Stimulated activated CD8-positive, alpha-beta memory T cell treated with anti-CD3 and anti-CD28 coated beads, Interleukin-15, amount 100 ng/mL, for 24 hours (primary cell): ENCODE data around the gene P3H2.
"Not testable (repeated sequence)": the region's sequence is repeated elsewhere in the genome, so short reads cannot be mapped to it uniquely, and the experiment has no call there.

Experiments used
- DNase-seq: peaks from one replicate; pipeline ENCODE4 v3.0.0-alpha.2; 2020; ENCODE audit warnings: low read depth

P3H2 gene

DNA sequence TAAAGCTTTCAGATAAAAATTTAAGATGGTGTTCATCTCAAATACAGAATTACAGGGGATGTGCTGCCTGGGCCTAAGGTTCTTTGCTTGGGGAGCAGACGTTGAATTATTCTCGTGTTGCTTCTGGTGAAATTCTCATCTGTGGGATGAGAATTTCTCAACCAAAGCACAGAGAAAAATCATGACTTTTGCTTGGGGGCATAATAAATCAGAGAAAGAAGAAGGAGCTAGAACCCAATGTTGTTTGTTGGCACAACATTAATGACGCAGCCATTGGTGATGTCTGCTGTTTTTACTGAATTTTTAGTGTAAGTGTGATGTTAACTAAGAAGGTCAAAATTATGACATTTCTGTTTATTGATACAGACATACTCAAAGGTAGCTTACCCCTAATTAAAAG, 35.7 kb downstream of the P3H2 start:
- no peak for DNase-seq

DNA sequence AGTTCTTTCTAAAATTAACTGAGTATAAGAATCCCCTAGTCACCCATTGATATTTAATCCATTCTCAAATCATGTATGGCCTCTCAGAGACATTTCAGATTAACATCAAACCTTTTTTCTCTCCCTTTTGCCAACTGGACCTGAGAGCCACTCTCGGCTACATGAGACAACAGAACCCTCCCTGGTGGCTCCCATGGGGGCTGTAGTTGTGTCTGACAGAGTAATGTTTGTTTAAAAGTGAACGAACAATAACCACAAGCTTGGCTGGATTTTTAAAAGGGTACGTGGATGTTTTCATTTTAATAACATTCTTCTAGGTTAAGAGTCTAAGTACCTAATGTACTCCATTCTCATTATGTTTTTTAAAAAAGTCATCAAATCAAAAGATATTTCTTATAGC, 37.1 kb downstream of the P3H2 start:
- no peak for DNase-seq

DNA sequence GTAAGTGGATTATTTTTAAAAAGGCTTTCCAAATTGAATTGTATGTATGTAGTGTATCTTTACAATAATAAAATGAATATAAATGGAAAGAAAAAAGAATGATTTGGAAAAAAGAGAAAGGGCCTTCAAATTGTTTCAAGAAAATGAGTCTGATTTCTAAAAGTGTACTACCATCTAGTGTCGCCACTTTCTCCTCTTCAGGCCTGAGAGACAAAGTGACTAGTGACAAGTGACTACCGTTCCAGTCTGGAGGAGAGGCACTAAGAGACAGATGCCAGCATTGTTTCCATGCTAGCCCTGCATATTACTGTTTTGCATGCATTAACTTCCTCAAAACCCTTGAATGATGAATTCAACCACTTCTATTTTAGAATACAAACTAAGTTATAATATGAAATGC, 39.3 kb downstream of the P3H2 start:
- no peak for DNase-seq

DNA sequence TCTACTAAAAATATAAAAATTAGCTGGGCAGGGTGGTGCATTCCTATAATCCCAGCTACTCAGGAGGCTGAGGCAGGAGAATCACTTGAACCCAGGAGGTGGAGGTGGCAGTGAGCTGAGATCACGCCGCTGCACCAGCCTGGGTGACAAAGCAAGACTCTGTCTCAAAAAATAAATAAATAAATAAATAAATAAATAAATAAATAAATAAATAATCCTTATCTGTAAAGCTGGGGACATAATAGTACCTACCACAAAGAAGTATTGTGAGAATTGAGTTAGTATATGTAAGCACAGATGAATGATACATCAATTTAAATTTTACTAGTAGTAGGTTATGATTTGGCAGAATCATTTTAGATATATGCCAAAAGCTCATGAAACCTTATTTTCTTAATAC, 41.5 kb downstream of the P3H2 start:
- not testable (repeated sequence) for DNase-seq

DNA sequence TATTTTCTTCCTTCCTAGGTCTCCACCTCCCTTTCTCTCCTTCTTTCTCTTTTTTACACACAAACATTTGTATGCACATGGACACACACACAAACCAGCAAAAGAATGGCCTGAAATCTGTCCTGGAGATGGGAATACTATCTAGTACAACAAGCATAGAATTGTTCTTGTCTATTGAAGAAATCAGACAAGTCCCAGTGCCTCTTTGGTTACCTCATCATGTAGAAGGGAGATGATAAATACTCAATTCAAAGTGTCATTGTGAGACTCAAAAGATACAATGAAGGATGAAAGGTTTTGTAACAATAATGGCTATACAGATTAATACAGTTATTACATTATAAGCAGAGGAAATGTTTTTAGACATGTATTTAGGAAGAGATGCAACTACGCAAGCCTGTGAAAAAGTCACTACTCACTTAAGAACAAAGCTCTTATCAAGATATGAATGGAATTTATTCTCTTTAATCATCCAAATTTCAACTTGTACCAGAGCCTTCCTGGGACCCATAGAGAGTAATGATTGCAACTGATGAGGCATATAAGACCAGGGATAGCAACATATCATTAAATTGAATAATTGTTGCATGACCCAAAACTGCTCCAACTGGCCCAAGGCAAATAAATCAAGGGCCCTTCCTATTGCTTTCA, 43.2 kb downstream of the P3H2 start:
- no peak for DNase-seq

DNA sequence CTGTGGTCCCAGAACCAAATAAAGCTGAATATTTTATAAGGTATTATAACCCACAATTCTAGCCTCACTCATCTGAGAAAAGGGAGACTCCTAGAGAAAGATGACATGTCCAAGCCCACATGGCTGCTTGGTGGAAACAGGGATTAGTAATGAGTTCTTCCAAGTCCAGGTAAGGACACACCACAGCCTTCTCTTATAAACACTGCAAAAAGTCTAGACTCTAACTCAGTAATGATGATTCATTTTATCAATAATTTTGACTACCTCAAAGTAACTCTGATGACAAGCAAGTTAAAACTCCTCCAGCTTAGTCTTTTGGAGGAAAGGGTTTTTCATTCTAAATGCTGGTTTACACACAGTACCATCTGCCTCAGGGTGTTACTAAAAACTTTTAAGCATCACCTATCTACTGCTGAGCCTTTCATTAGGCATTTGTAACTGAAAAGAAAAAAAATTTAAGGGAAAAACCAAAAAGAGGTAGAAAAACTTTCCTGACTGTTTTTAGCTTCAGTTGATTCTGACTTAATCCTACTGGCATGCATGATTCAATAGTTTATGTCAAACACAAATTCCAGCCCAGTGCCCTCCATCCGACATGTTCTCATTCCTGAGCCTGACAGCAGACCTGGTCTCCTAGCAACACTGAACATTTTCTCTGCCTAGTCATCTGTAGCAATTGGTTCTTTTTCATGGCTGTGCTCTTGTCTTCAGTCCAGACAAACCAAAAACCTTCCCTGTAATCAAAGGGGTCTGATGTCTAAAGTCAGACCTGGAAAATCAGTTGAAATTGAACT, 43.9 kb downstream of the P3H2 start:
- DNase-seq = no peak

DNA sequence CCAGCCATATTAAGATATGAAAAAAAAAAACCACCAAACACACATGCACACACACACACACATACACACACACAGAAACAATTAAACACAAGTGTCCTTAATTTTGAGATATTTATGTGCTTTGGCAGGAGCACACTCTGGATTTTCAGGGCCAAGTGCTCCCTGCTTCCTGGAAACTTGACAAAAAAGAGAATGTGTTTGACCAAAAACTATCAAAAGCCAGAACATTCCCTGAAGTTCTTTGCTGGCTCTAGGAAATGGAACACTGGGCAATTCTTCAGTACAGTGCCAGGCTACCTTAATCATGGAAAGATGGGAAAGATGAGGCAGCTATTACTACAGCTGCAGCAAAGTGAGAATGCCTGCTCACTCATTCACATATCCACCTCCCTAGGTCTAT, 44.6 kb downstream of the P3H2 start:
- DNase-seq = no peak

DNA sequence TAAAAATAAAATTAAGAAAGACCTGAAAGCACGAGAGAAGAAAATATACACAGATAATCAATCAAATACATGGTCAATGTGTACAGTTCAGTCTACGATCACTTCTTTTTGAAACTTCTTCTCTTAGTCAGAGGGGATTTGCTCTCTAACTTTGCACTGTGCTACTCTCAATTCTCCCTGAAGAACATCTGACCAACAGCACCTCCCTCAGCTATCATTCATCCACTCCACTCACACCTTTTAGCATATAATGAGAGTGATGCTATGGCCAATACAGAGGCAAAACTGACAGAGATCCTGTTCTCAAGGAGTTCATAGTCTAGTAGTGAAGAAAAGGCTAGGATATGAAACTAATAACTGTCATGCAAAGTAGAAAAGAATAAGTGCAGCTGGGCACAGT, 45.9 kb downstream of the P3H2 start:
- no peak for DNase-seq

DNA sequence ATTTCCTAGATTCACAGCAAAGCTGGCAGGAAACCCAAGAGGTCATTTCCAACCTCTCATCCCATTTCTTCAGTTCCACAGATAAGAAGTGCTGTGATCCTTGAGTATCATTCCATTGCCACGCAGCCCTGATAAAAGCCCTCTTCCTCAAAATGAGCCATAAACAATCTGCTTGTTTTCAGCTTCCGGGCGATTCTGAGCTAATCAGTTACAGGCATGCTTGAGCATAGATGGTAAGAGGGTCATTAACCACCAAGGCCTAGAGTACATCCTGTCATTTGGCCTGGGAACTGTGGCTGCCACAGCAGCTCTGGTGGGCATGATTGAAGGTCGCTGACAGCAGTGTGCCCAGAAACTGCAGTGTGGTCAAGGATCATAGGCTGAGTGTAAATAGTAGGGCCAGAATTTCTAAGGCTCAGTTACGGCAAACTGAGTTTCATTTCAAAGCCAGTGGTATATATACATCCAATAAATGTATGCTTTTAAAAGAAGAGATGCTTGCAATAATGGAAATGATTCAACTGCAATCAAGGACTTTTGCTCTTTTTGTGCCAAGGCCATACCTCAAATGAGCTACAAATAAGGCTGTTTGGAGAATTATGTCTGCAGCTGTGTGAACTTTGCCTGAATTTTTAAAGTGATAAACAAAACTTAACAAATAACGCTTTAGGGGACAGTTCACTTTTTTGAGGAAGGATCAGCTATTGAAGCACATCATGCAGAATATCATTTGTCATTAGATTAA, 47.3 kb downstream of the P3H2 start:
- DNase-seq = no peak

DNA sequence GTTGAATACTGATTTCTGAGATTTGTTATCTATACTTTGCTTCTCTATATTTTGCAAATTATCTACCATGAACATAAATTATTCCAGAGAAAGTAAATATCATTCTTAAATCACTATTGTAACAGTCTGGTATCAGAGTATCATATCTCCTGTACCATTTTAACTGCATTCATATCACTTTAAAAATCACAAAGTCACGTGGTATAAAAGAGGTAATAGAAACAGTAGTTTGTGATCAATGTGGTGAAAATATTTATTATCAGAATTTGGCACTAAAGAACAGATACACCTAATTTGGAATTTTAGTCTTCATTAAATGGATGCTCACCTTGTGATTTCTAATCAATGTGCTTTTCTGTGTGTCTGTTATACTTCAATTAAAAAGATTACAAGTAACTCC, 47.8 kb downstream of the P3H2 start:
- no peak for DNase-seq

DNA sequence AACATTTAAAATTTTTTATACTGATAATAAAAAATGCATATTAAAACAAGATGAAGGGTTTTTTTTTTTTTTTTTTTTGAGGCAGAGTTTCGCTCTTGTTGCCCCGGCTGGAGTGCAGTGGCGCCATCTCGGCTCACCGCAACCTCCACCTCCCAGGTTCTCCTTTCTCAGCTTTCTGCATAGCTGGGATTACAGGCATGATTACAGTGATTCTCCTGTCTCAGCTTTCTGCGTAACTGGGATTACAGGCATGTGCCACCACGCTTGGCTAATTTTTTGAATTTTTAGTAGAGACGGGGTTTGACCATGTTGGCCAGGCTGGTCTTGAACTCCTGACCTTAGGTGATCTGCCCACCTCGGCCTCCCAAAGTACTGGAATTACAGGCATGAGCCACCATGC, 48.8 kb downstream of the P3H2 start:
- not testable (repeated sequence) for DNase-seq

DNA sequence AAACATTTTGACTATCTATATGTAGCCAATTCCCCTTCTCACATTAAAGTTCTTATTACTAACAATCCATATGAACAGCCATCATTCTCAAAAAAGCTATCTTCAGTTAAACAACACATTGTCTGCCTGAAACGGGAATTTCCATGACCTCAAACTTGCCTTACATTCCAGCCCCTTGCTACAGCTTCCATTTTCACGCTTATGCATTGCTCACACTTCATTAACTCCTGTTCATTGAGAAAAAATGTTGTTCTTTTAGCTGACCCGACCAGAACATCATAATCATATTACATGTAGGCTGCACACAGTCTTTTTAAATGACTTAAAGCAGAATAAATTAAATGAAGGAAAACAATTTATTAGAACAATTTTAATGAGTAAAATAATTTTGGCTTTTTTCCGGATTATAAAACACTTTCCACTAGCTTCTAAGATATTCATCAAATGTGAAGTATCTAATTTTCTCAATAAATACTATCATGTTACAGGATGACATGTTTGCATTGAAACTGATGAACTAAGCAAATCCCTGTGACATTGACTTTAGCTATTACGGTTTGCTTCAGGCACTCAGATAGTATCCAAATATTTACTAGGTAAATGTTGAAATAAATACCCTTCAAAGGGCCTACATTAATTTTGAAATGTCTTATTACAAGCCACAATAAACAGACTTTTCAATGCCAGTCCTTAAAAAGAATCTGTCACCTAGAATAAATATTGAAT, 49.9 kb downstream of the P3H2 start:
- no peak for DNase-seq

DNA sequence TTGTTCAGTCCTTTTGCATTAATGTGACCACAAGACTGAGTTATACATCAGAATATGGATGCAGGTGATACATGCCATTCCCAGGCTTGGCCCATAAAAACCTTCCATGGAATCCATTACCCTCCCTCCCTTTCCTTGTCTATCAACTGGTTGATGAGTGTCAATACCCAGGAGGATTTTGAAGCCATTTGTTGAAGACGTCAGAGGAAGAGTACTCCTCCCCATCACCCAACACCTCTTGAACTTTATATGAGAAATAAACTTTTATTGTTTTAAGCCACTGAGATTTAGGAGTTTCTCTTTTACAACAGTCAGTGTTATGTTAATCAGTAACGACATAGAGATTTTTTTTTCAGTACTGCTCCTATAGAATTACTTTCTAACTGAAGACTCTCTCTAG, 55.5 kb downstream of the P3H2 start:
- DNase-seq = no peak

DNA sequence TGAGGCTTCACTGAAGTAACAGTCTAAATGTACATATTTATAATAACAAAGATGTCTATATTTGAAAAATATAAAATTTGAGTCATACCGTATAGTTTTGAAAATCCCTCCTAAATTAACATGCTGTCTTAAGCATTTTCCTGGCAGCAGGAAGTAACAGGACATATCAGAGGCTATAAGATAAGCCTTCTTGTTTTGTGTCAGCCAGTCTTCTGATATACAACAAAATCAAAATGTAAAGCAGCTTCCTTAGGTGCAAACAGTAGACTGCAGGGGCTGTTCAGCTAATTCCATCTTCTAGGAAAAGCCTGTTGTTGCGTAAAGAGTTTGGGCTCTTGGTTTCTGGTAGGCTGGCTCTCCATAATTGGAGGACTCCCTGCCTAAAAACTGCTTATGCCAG, 56.0 kb downstream of the P3H2 start:
- DNase-seq = no peak

DNA sequence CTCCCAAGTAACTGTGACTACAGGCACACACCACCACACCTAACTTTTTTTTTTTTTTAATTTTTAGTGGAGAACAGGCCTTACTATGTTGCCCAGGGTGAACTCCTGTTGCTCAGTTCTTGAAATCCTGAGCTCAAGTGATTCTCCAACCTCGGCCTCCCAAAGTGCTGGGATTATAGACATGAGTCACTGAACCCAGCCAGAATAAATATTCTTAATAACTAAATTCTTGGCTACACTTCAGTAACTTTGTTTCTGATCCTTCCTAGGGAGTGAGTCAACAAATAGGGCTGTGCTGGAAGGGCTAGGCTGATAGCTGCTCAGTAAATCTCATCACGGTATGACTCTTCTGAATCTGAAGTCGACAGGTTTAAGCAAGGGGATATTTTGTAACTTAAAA, 56.6 kb downstream of the P3H2 start:
- DNase-seq = no peak

DNA sequence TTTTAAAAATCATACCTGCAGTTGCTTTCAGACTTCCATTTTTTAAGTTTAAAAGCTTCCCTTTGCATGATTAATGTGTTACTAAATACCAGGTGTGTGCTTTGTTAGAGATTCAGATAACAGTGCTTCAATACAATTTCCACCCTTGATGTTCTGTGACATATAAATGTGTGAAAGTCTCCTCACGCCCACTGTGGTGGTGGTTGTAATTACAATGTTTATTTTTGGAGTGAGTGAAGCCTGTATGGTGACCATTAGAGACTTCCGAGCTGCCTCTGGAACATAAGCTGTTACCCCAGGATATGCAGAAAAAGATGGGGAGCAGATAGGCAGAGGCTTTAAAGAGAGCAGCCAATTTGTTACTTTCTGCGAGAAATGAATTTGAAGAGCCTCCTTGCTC, 57.2 kb downstream of the P3H2 start:
- no peak for DNase-seq

DNA sequence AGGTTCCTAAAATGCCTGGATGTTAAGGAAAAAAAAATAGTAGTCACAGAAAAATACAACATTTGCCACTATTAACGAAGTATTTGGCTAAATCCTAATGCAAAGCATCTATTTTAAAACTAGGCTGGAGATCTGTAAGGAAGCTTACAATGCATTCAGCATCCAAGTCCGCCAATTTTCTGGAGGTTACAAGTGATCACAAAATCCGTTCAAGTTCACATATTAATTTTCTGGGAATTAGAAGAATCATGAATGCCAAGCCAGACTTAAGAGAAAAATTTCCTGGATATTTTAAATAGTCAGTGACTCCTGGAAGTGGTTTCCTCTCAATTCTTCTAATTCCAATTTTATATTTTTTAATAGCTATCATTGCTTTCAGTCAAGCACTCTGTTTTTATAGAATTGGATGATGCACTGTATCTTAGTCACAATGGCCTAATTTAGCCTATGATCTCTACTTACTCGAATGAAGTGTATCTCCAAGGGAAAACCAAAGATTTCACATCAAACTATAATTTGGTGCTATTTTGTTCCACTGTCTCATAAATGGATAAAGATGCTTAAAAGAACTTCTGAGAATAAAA, 60.4 kb downstream of the P3H2 start:
- DNase-seq = no peak

DNA sequence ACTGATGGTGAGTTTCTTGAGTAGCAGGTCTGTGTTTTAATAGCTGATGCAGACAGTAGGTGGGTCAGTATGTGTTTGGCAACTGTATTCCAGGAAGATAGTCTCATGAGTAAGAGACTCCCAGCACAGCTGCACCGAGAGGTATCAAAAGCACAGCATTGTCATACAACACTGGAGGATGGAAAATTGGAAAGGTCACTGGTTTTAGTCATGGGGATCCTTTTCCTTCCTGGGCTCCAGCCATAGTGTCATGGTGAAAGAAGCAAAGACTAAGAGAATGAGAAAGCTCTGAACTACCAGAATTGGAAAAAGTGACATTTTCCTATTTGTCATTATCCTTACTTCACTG, 61.5 kb downstream of the P3H2 start:
- DNase-seq = no peak

DNA sequence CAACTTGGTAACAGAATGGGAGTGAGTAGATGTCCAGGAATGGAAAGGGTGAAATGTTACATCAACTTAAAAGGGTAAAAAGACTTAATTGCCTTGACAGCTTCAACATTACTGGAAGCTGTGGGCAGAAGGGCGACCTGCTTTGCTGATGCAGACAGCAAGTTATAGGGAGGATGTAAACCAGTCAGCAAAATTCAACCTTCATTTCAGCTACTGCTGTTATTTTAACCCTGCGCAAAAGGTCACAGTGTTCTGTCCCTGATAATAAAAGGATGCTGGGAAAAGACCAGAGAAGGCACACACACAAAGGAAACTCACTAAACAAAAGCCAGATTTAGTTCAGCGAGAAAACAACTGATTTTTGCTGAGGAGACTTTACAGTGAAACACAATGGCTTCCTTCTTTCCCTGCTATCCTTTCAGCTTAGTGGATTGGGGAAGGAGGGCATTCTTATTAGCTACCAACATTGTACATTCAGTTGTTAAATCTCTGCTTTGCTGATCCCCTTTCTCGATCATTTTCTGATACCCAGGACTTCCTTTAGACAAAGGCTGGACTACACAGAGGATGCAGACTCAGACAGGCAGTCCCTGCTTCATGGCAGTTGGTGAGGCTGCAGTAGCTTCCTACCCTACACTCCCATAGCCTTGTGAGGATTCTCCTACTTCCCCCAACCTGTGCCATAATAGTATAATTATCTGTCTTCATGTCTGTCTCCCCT, 62.0 kb downstream of the P3H2 start:
- no peak for DNase-seq

DNA sequence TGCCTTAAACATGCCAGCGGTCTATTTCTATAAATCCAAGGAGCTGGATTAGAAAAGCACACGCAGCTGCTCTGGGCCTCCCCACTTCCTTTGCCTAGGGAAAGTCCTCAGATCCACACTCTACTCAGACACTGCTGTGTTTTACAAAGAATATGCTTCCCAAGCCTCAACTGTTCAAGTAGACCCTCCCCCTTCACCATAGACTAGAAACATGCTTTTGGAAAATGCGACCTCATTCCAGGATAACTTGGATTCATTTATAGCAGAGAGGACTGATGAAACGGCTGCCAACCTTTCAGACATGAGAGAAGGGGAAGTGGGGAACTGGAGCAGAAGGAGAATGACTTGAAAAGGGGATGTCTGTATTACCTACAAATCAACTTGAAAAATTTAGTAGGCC, 64.0 kb downstream of the P3H2 start:
- DNase-seq = no peak

DNA sequence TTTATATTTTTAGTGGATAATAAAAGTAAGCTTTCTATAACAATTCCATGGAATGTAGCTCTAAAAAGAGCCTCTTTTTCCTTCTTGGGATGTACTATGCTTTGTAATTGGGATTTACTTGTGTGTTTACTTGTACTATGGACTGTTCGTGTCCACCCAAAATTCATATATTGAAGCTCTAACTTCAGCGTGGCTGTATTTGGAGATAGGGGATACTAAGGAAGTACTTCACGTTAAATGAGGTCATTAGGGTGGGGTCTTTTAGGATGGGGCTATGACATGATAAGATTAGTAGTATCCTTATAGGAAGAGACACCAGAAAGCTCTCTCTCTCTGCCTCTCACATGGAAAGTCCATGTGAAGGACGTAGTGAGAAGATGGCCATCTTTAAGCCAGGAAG, 64.9 kb downstream of the P3H2 start:
- no peak for DNase-seq
